Gastroesophageal sphincter (tissue), 3 donors: ENCODE data around the gene DYSF.

Source experiments
- EP300 ChIP-seq: sonication (generic); formaldehyde crosslinking; IDR thresholded peaks from one replicate; pipeline ENCODE4 v1.6.1; 2017; ENCODE audit warnings: antibody characterized with exemption, mild to moderate bottlenecking
- POLR2A ChIP-seq, 2 donors: fragments of 450-650 bp; IDR thresholded peaks; one replicate each; pipeline ENCODE4 v1.6.1; 2017; ENCODE audit warnings: antibody characterized with exemption in 2 of 2, mild to moderate bottlenecking in 2 of 2, moderate library complexity in 1 of 2
- POLR2AphosphoS5 ChIP-seq: sonication (generic); formaldehyde crosslinking; IDR thresholded peaks from one replicate; pipeline ENCODE4 v1.6.1; 2017; ENCODE audit warnings: antibody characterized with exemption
- TF ChIP-seq, protein P1 (sequence below), 4 experiments: fragments of 200-600 bp in 2 of 4; fragments of 450-650 bp in 2 of 4; sonication (generic) in 1 of 4; IDR thresholded peaks; one replicate each; pipeline ENCODE4 v1.5.1; 2017 to 2019; ENCODE audit warnings: antibody characterized with exemption in 4 of 4, mild to moderate bottlenecking in 2 of 4, moderate library complexity in 2 of 4

DNA sequence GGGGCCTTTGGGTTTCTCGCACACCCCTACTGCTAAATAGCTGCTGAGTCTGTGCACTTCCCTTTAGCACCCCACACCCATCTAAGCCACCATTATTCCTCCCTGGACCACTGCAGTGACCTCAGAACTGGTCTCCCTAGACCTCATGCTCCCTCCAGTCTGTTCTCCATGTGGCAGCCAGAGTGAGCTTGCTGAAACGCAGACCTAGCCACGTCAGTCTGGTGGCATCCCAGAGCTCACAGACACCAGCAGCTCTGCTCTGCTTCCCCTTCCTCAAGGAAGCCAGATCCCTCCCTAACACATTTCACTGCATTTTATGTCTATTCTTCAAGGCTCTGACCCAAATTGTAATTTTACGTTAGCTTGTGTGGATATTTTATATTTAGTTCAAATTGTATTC, 144.4 kb downstream of the DYSF start:
- TF ChIP-seq EP300 = no peak
- TF ChIP-seq, protein P1, sequence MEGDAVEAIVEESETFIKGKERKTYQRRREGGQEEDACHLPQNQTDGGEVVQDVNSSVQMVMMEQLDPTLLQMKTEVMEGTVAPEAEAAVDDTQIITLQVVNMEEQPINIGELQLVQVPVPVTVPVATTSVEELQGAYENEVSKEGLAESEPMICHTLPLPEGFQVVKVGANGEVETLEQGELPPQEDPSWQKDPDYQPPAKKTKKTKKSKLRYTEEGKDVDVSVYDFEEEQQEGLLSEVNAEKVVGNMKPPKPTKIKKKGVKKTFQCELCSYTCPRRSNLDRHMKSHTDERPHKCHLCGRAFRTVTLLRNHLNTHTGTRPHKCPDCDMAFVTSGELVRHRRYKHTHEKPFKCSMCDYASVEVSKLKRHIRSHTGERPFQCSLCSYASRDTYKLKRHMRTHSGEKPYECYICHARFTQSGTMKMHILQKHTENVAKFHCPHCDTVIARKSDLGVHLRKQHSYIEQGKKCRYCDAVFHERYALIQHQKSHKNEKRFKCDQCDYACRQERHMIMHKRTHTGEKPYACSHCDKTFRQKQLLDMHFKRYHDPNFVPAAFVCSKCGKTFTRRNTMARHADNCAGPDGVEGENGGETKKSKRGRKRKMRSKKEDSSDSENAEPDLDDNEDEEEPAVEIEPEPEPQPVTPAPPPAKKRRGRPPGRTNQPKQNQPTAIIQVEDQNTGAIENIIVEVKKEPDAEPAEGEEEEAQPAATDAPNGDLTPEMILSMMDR (IDR thresholded peaks at IDR 0.05) = no peak
- TF ChIP-seq POLR2AphosphoS5 = no peak
- TF ChIP-seq POLR2A (IDR thresholded peaks at IDR 0.05) = no peak
